Measurements from ENCODE around the gene BAIAP2.
A peak's percentile ranks its signal among the peaks of the same experiment; 100 is the strongest.
"Not testable (repeated sequence)": the region's sequence is repeated elsewhere in the genome, so short reads cannot be mapped to it uniquely, and the experiment has no call there.

Gene BAIAP2

GRCh38 chr17:81070541-81071246, 35.7 kb downstream of the BAIAP2 start:
- DNase-seq, result no peak

- no peak for DNase-seq
These were observed 37.1 kb downstream of the BAIAP2 start for GRCh38 chr17:81071761-81072741.

- DNase-seq, result no peak
These were observed 39.3 kb downstream of the BAIAP2 start for GRCh38 chr17:81073967-81074839.

GRCh38 chr17:81074875-81075274, 39.9 kb downstream of the BAIAP2 start:
- DNase-seq, result no peak

- DNase-seq, result no peak
These were observed 40.4 kb downstream of the BAIAP2 start for GRCh38 chr17:81075307-81075706.

DNA sequence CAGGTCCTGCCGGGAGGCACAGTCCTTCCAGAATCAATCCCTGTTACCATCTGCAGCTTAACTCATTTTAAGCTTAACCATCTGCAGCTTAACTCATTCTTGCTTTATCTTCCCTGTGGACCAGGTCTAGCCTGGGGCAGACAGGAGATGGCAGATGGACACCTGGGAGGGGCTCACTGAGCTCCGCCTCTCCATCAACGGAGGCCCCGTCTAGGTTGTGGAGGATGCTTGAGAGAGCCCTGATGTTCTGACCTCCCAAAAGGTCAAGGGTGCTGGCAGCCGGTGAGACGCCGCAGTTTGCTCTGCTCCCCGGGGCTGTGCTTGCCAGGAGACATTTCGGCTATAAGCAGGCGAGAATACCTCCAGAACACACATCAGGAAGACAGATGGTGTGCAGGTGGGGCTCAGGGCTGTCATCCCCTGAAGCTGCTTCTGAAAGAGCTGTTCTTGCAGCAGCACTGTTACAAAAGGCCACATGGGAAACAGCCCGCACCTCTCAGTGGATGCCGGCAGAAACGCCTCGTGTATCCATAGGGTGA, 41.3 kb downstream of the BAIAP2 start:
- no peak for DNase-seq

- DNase-seq, result not testable (repeated sequence)
These were observed 43.3 kb downstream of the BAIAP2 start for GRCh38 chr17:81078026-81078913.

- no peak for DNase-seq
These were observed 45.1 kb downstream of the BAIAP2 start for GRCh38 chr17:81080019-81080418.

DNA sequence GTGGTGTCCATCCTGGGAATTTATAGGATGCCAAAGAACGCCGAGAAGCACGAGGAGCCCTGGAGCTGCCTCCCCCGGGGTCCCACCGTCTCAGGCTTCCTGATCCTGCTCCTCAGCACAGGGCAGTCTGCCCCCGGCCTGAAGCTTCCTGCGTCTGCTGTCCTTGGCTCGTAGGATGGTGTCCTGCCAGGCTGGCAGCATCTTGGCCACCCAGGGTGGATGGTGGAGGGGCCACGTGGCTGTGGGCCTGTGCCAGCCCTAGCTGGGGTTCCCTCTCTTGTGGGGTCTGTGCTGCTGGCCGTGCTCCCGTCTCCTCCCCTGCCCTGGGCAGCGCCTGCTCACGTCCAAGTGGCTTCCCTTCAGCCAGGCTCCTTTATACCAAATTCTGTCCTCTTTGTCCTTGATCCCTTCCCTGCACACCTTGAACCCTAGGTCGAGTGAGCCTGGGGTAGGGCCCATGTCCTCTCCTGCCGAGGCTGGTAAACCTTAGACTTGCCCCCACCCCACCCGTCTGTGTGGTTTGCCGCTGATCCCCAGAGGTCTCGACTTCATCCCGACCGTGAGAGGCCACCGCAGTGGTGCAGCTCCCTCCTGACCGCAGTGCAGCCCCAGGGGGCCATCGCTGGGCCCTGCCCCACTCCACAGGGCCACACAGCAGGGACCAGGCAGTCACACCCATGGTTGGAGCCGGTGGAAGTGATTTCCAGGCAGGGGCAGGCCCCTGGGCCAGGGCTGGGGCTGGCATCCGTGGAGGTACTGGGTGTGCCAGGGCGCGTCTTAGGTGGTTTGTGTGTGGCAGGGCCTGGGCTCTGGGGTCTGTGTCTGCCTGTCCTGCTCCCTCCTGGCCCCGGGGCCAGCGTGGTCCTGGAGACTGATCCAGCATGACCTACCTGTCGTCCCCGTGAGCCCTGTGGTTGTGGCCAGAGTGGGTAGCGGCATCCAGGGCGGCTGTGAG, 46.5 kb downstream of the BAIAP2 start:
- no peak for DNase-seq

DNA sequence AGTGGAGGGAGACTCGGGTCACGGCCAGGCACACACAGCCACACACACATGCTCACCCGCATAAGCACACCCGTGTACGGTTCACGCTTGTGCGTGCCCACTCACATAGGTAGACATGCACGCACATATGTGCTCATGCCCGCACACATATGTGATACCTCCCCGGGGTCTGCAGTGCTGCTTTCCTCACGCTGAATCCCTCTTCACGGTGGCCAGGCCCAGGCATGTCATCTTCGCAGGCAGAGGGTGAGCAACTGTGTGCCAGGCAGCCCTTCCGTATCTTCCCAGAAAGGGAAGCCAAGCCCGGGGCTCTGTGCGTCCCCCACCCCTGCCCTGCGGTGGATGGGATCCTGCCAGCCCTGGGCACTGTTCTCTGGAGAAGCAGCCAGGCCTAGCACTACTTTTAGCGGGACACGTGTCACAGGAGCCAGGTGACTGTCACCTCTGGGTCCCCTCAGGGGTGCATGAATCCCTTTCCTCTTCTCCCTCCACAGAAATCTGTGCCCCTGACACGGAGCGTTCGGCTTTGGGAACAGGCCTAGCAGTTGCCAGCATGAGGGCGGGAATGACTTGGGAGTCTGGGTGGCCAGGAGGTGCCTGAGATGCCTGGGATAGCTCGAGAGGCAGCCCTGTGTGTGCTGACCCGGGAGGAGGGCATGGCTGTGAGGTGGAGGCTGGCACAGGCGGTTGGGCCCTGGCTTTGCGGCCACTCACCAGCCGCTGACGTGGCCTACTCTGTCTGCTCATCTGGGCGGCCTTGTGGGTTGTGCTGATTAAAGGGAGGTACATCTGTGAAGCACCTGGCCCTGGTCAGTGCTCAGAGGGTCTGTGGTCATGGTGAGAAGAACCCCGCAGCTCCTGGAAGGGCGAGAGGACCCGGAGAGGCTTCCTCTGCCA, 47.5 kb downstream of the BAIAP2 start:
- DNase-seq, result no peak

GRCh38 chr17:81083125-81083765, 48.3 kb downstream of the BAIAP2 start:
- no peak for DNase-seq

GRCh38 chr17:81084680-81085419, 49.9 kb downstream of the BAIAP2 start:
- DNase-seq, result no peak

GRCh38 chr17:81085420-81085911, 50.5 kb downstream of the BAIAP2 start:
- no peak for DNase-seq

DNA sequence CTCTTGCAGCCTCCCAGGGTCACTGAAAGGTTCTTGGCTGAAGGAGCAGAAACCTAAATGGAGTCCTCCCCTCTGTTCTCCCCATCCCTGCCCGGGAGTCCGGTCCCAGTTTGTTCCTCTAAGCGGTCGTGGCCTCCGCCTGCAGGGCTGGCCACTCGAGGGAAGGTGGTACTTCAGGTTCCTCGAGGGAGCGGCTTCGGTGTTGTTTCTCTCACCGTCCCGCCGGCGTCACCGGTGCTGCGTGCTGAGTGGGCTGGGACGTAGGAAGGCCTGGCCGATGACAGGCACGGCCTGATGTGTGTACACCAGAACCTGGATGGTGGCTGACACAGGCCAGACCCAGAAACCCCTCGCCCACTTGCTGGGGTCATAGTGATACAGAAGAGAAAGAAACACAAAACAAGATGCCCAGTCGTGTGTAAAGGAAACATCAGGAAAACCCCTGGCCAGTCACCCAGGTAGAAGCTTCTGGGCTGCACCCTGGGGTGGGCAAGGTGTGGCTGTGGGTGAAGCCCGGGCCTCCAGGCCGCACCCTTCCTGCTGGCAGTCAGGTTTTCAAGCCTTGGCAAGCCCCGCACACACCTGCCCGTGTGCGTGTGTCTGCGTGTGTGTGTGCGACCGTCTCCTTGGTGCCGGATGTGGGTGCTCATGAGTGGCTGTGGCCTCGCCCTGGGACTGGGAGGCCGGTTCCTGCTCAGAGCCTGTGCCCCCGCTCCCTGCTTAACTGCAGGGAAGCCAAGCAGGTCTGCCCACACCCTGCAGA, 52.0 kb downstream of the BAIAP2 start:
- DNase-seq, result no peak

DNA sequence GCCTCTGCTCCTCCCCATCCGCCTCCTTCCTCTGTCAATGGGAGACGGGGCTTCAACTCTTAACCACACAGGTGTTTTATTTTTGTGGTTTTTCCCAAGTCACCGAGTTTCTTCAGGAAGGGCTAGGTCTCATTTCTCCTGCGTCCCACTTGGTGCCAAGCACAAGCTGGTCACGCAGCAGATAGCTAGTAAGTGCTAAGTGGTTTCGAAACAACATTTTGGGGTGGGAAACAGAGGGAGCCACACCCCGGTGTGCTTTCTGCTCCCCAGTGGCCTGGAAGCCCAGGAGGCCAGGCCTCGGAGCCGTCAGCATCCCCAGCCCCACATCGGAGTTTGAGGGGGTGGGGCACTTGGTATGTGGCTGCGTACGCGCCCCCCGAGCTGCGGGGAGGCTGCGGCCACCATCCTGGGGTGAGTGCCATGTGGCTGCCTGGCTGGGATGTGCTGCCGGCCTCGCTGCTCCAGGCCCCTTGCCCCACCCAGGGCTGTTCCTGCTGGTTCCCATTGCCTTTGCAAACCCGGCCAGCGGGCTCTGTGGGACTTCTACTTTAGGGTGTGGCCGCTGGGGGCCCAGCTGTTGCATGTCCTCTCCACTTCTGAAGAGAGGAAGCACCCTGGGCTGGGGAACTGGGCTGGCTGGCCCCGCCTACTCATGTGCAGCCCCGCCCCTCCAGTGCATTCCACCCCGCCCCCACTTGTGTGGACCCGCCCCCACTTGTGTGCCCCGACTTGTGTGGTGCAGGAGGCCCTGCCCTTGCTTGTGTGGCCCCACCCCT, 55.6 kb downstream of the BAIAP2 start:
- DNase-seq, result peak; percentile 31

- DNase-seq, result no peak
These were observed 56.2 kb downstream of the BAIAP2 start for GRCh38 chr17:81091154-81091553.
